Measurements from ENCODE around the gene DNAJC5G. TPM values are rescaled to one million over a fixed set of nuclear protein-coding genes. Genes with fewer than 3 reads are reported as not detected.

The DNAJC5G gene
- total and polyA plus RNA-seq, 9 of the 15 experiments (the other 6 are each of a cell fraction or from before 2014, with no cell fraction given) = not detected

DNA sequence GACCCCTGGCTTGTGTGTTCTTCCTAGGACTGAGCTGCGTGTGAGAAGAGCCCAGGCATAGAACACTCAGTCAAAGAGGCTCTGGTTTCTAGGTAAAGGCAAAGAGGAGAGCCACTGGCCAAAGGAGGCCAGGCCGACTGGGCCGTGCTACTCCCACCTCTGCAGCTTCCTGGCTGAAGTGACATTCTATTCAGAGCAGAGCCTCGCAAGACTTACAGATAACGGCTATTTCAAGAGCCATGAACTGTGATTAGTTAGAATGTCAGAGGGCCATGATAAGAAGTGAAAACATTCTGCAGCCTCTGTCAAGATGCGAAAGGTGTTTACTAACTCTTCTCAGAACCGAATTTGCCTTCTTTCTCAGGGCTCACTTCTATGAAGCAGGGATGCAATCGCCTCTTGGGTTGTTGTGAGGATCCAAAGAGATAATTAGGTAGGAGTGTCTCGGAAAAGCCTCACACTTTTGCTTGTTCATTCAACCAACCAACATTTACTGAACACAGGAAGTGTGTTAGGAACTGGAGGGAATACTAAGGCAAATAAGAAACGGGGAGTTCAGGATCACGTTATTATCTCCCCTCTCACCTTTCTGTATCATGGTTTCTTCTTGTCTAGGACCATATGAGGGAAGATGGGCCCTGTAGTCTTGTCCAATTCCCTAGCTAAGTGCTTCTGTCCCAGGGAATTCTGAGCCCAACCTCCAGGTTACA lies 3.4 kb upstream of the DNAJC5G start (continued):
- TF ChIP-seq, protein P1, sequence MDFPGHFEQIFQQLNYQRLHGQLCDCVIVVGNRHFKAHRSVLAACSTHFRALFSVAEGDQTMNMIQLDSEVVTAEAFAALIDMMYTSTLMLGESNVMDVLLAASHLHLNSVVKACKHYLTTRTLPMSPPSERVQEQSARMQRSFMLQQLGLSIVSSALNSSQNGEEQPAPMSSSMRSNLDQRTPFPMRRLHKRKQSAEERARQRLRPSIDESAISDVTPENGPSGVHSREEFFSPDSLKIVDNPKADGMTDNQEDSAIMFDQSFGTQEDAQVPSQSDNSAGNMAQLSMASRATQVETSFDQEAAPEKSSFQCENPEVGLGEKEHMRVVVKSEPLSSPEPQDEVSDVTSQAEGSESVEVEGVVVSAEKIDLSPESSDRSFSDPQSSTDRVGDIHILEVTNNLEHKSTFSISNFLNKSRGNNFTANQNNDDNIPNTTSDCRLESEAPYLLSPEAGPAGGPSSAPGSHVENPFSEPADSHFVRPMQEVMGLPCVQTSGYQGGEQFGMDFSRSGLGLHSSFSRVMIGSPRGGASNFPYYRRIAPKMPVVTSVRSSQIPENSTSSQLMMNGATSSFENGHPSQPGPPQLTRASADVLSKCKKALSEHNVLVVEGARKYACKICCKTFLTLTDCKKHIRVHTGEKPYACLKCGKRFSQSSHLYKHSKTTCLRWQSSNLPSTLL (IDR thresholded peaks at IDR 0.05) = no peak
- TF ChIP-seq MYBL2 (IDR thresholded peaks at IDR 0.05; ENCODE audit: low read depth) (no peak), MYBL2 (CRISPR knock-in tag; IDR thresholded peaks at IDR 0.05; ENCODE audit: borderline replicate concordance) (no peak), ZNF197 (CRISPR knock-in tag; IDR thresholded peaks at IDR 0.05; ENCODE audit: low read depth) (no peak), HDAC1 (IDR thresholded peaks at IDR 0.05) (peak in 1 of 2 experiments; percentile 80; a peak in 2 of 4 replicates), ZFP36 (IDR thresholded peaks at IDR 0.05; ENCODE audit: low read depth, low read length, partially characterized antibody) (peak; percentile 68), ILF3 (IDR thresholded peaks at IDR 0.05; ENCODE audit: borderline replicate concordance) (no peak), SMARCA4 (IDR thresholded peaks at IDR 0.05) (peak; percentile 42; the same call in 1 of the 2 replicates), MAFG (tag; conservative IDR thresholded peaks at IDR 0.05) (no peak), CAMTA2 (CRISPR knock-in tag; conservative IDR thresholded peaks at IDR 0.05) (no peak), ZNF57 (CRISPR knock-in tag; IDR thresholded peaks at IDR 0.05) (no peak), NUFIP1 (IDR thresholded peaks at IDR 0.05; ENCODE audit: partially characterized antibody) (no peak), CXXC5 (CRISPR knock-in tag; IDR thresholded peaks at IDR 0.05) (peak; percentile 30; the same call in 1 of the 2 replicates), ATF1 (CRISPR knock-in tag; IDR thresholded peaks at IDR 0.05) (no peak), ATF1 (tag; IDR thresholded peaks at IDR 0.05) (peak; percentile 28; the same call in 1 of the 2 replicates), CBFA2T2 (conservative IDR thresholded peaks at IDR 0.05) (peak; percentile 51; the same call in 1 of the 2 replicates), DPF2 (IDR thresholded peaks at IDR 0.05) (0 out of 2 replicates have a peak, but pooled peaks have one; percentile 65)
- TF ChIP-seq, protein P2, sequence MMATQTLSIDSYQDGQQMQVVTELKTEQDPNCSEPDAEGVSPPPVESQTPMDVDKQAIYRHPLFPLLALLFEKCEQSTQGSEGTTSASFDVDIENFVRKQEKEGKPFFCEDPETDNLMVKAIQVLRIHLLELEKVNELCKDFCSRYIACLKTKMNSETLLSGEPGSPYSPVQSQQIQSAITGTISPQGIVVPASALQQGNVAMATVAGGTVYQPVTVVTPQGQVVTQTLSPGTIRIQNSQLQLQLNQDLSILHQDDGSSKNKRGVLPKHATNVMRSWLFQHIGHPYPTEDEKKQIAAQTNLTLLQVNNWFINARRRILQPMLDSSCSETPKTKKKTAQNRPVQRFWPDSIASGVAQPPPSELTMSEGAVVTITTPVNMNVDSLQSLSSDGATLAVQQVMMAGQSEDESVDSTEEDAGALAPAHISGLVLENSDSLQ (IDR thresholded peaks at IDR 0.05) = peak; percentile 67
- TF ChIP-seq, protein P3, sequence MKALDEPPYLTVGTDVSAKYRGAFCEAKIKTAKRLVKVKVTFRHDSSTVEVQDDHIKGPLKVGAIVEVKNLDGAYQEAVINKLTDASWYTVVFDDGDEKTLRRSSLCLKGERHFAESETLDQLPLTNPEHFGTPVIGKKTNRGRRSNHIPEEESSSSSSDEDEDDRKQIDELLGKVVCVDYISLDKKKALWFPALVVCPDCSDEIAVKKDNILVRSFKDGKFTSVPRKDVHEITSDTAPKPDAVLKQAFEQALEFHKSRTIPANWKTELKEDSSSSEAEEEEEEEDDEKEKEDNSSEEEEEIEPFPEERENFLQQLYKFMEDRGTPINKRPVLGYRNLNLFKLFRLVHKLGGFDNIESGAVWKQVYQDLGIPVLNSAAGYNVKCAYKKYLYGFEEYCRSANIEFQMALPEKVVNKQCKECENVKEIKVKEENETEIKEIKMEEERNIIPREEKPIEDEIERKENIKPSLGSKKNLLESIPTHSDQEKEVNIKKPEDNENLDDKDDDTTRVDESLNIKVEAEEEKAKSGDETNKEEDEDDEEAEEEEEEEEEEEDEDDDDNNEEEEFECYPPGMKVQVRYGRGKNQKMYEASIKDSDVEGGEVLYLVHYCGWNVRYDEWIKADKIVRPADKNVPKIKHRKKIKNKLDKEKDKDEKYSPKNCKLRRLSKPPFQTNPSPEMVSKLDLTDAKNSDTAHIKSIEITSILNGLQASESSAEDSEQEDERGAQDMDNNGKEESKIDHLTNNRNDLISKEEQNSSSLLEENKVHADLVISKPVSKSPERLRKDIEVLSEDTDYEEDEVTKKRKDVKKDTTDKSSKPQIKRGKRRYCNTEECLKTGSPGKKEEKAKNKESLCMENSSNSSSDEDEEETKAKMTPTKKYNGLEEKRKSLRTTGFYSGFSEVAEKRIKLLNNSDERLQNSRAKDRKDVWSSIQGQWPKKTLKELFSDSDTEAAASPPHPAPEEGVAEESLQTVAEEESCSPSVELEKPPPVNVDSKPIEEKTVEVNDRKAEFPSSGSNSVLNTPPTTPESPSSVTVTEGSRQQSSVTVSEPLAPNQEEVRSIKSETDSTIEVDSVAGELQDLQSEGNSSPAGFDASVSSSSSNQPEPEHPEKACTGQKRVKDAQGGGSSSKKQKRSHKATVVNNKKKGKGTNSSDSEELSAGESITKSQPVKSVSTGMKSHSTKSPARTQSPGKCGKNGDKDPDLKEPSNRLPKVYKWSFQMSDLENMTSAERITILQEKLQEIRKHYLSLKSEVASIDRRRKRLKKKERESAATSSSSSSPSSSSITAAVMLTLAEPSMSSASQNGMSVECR (CRISPR knock-in tag; IDR thresholded peaks at IDR 0.05) = no peak
- TF ChIP-seq, protein P4, sequence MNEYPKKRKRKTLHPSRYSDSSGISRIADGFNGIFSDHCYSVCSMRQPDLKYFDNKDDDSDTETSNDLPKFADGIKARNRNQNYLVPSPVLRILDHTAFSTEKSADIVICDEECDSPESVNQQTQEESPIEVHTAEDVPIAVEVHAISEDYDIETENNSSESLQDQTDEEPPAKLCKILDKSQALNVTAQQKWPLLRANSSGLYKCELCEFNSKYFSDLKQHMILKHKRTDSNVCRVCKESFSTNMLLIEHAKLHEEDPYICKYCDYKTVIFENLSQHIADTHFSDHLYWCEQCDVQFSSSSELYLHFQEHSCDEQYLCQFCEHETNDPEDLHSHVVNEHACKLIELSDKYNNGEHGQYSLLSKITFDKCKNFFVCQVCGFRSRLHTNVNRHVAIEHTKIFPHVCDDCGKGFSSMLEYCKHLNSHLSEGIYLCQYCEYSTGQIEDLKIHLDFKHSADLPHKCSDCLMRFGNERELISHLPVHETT (CRISPR knock-in tag; conservative IDR thresholded peaks at IDR 0.05 in 1 of 2, IDR thresholded peaks at IDR 0.05 in 1 of 2) = no peak

Data from K562 (cell line).